K562 (cell line): ENCODE results near the gene SERPINH1. TPM values are rescaled to one million over a fixed set of nuclear protein-coding genes. Genes with fewer than 3 reads are reported as not detected.

Source experiments
- ATAC-seq: fragments of 200-7000 bp; cut with Tn5 transposase; 3 replicates; pipeline ENCODE4 v1.9.1; 2020; ENCODE audit warnings: moderate library complexity
- BruUV-seq: library from RNA; stranded (reverse); fragments of 400-500 nt; replicated peaks from 2 replicates; lab custom pipeline; 2021; lab: Mats Ljungman, UMichigan
- CTCF ChIA-PET: fragments of 300-600 bp; formaldehyde crosslinking; extraction: SDS; loops from one replicate; lab custom pipeline; 2021; ENCODE audit warnings: low intra/inter-chr PET ratio; lab: Yijun Ruan, JAX
- POLR2A ChIA-PET: fragments of 300-600, 350-650 bp; sonication (Branson Sonifier 250); formaldehyde crosslinking; extraction: SDS; loops from one replicate; lab custom pipeline; 2021; ENCODE audit warnings: antibody characterized with exemption, inconsistent platforms; lab: Yijun Ruan, JAX
- DNase-seq, 4 experiments: peaks; one replicate each; pipeline versions ENCODE4 v3.0.0 to v3.0.0-alpha.2; 2011 to 2018; ENCODE audit warnings: low spot score in 3 of 4, mixed read lengths in 3 of 4; ENCODE audit errors: extremely low read depth in 1 of 4
- FAIRE-seq: peaks from 2 replicates; lab custom pipeline; 2011; peaks lifted over from hg19 to GRCh38; lab: Jason Lieb, UNC
- H2AFZ ChIP-seq: 2 replicates; pipeline ENCODE4 v1.6.0; 2011; ENCODE audit warnings: low read depth, low read length, control low read depth, inconsistent platforms
- H3K27ac ChIP-seq: fragments of 200-600 bp; 3 replicates; pipeline ENCODE4 v1.8.0; 2011; ENCODE audit warnings: low read depth, mild to moderate bottlenecking, control low read depth, inconsistent platforms, low read length, moderate library complexity, mixed read lengths; ENCODE audit errors: extremely low read depth
- H3K27me3 ChIP-seq, 2 experiments: fragments of 300-600 bp in 1 of 2; 2 replicates in 1 of 2; 3 replicates in 1 of 2; pipeline versions ENCODE4 v1.6.0 to v1.8.0; 2011; ENCODE audit warnings: inconsistent platforms in 2 of 2, low read length in 2 of 2, mild to moderate bottlenecking in 1 of 2, mixed read lengths in 1 of 2, moderate library complexity in 1 of 2; ENCODE audit not compliant: control insufficient read depth in 2 of 2, insufficient read depth in 2 of 2
- H3K36me3 ChIP-seq: fragments of 300-600 bp; 3 replicates; pipeline ENCODE4 v1.8.0; 2011; ENCODE audit warnings: mild to moderate bottlenecking, low read length, inconsistent platforms; ENCODE audit not compliant: control insufficient read depth, insufficient read depth
- H3K4me1 ChIP-seq, 2 experiments: fragments of 200-600 bp in 1 of 2; replicated peaks in 1 of 2; 2 replicates in 1 of 2; 3 replicates in 1 of 2; pipeline versions ENCODE4 v1.5.1 to v1.8.0; 2011; ENCODE audit warnings: inconsistent platforms in 2 of 2, low read length in 2 of 2, mild to moderate bottlenecking in 1 of 2, mixed read lengths in 1 of 2, moderate library complexity in 1 of 2; ENCODE audit not compliant: control insufficient read depth in 2 of 2, insufficient read depth in 2 of 2
- H3K4me2 ChIP-seq: 2 replicates; pipeline ENCODE4 v1.6.1; 2011; ENCODE audit warnings: low read length, control low read depth, inconsistent platforms, mixed read lengths; ENCODE audit not compliant: insufficient read depth
- H3K4me3 ChIP-seq: fragments of 200-600 bp; sonication (generic), shearing (Covaris generic); 2 replicates; pipeline ENCODE4 v1.5.1; 2016; ENCODE audit warnings: control low read depth, inconsistent platforms
- H3K79me2 ChIP-seq: fragments of 200-600 bp; 3 replicates; pipeline ENCODE4 v1.8.0; 2011; ENCODE audit warnings: low read length, inconsistent platforms; ENCODE audit not compliant: control insufficient read depth, insufficient read depth
- H3K9ac ChIP-seq, 2 experiments: 2 replicates each; pipeline versions ENCODE4 v1.6.0 to v1.6.1; 2011; ENCODE audit warnings: low read depth in 2 of 2, low read length in 2 of 2, control low read depth in 1 of 2, inconsistent platforms in 1 of 2, mild to moderate bottlenecking in 1 of 2, mixed read lengths in 1 of 2; ENCODE audit not compliant: insufficient read depth in 1 of 2
- H3K9me1 ChIP-seq: one replicate; pipeline ENCODE4 v1.6.0; 2011; ENCODE audit warnings: inconsistent platforms, mild to moderate bottlenecking, low read length, moderate library complexity; ENCODE audit not compliant: control insufficient read depth, insufficient read depth
- H3K9me3 ChIP-seq: replicated peaks from 2 replicates; pipeline ENCODE4 v1.5.1; 2011; ENCODE audit warnings: low read depth, low read length, inconsistent platforms; ENCODE audit not compliant: control insufficient read depth, insufficient read depth
- H4K20me1 ChIP-seq: replicated peaks from 2 replicates; pipeline ENCODE4 v1.6.1; 2011; ENCODE audit warnings: low read length, inconsistent platforms, mixed read lengths; ENCODE audit not compliant: control insufficient read depth, insufficient read depth
- COPS2 ChIP-seq: fragments of 450-650 bp; conservative IDR thresholded peaks from 2 replicates; pipeline ENCODE4 v1.6.1; 2016; ENCODE audit warnings: mild to moderate bottlenecking, moderate library complexity
- CXXC5 ChIP-seq: fragments of 250-450 bp; sonication (Bioruptor Pico); IDR thresholded peaks from 2 replicates; pipeline ENCODE4 v1.8.0; 2022; ENCODE audit warnings: inconsistent platforms, mild to moderate bottlenecking, moderate library complexity
- GABPB2 ChIP-seq: fragments of 250-450 bp; sonication (Bioruptor Pico); conservative IDR thresholded peaks from 2 replicates; pipeline ENCODE4 v1.5.1; 2021; ENCODE audit warnings: mild to moderate bottlenecking
- MIER1 ChIP-seq: fragments of 450-650 bp; IDR thresholded peaks from 2 replicates; pipeline ENCODE4 v1.6.1; 2016; ENCODE audit warnings: antibody characterized with exemption, mild to moderate bottlenecking, low read depth
- PKNOX1 ChIP-seq: fragments of 450-650 bp; IDR thresholded peaks from 2 replicates; pipeline ENCODE4 v1.6.1; 2016
- SMC3 ChIP-seq: conservative IDR thresholded peaks from 2 replicates; pipeline ENCODE4 v1.6.1; 2011; ENCODE audit warnings: low read depth, low read length, improper control_type of control experiment; ENCODE audit not compliant: insufficient read depth
- TRIM28 ChIP-seq: fragments of 450-650 bp; IDR thresholded peaks from 2 replicates; pipeline ENCODE4 v1.6.1; 2017
- ZNF121 ChIP-seq: sonication (generic); formaldehyde crosslinking; conservative IDR thresholded peaks from 2 replicates; pipeline ENCODE4 v1.8.0; 2022; ENCODE audit warnings: missing genetic modification reagents
- ZNF324 ChIP-seq: fragments of 250-450 bp; sonication (Bioruptor Pico); IDR thresholded peaks from 2 replicates; pipeline ENCODE4 v1.4.0; 2020; ENCODE audit warnings: mild to moderate bottlenecking
- ZNF584 ChIP-seq: fragments of 200-800 bp; sonication (Bioruptor generic); IDR thresholded peaks from 2 replicates; pipeline ENCODE4 v1.6.1; 2016; ENCODE audit warnings: low read depth, mild to moderate bottlenecking, missing genetic modification characterization, missing compliant biosample characterization
- WGBS: fragments of 100-300 bp; shearing (Covaris generic); methylation state at CpG from one replicate; pipeline ENCODE4 v1.1.6; 2016; ENCODE audit warnings: low coverage, mixed read lengths; ENCODE audit not compliant: insufficient coverage; ENCODE audit errors: missing lambda C conversion rate; 5-methylcytosine and 5-hydroxymethylcytosine counted together
- in situ Hi-C: fragments of 300-500 bp; cut with MboI; formaldehyde crosslinking; loops from 4 replicates; pipeline ENCODE4 v1.15.0; 2018; ENCODE audit warnings: inconsistent platforms, mixed read lengths
- intact Hi-C: fragments of 100-400 bp; cut with micrococcal nuclease; formaldehyde crosslinking; loops from 2 replicates; pipeline ENCODE4 v1.14.2; 2022
- polyA plus RNA-seq, 8 experiments: library from polyadenylated mRNA; depleted of rRNA in 4 of 8; stranded (reverse) in 5 of 8; unstranded in 3 of 8; fragments of >200 nt; fragmentation: Nextera tagmentation in 2 of 8; fragmentation: Illumina TruSeq in 1 of 8; extraction: Ambion mirVana in 2 of 8; extraction: Trizol in 1 of 8; gene quantifications; 2 replicates each; pipeline versions ENCODE4 v1.2.1 to v1.2.3, GENCODE V29; 2011 to 2014; ENCODE audit warnings: inconsistent platforms in 1 of 8, missing spikeins in 1 of 8
- total RNA-seq, 7 experiments: library from RNA; depleted of rRNA in 6 of 7; stranded (reverse); fragments of >200 nt in 6 of 7; fragmentation: Illumina TruSeq in 2 of 7; extraction: Trizol in 2 of 7; gene quantifications; 2 replicates each; pipeline versions ENCODE4 v1.2.1 to v1.2.3, GENCODE V29; 2011 to 2021; ENCODE audit warnings: low replicate concordance in 1 of 7
- TF ChIP-seq, protein P1 (sequence below): fragments of 450-650 bp; IDR thresholded peaks from 2 replicates; pipeline ENCODE4 v1.6.1; 2016; ENCODE audit warnings: borderline replicate concordance

The SERPINH1 gene
- total and polyA plus RNA-seq, 9 of the 15 experiments (the other 6 are each of a cell fraction or from before 2014, with no cell fraction given): 2.8 to 106 (median 67.9) TPM

DNA sequence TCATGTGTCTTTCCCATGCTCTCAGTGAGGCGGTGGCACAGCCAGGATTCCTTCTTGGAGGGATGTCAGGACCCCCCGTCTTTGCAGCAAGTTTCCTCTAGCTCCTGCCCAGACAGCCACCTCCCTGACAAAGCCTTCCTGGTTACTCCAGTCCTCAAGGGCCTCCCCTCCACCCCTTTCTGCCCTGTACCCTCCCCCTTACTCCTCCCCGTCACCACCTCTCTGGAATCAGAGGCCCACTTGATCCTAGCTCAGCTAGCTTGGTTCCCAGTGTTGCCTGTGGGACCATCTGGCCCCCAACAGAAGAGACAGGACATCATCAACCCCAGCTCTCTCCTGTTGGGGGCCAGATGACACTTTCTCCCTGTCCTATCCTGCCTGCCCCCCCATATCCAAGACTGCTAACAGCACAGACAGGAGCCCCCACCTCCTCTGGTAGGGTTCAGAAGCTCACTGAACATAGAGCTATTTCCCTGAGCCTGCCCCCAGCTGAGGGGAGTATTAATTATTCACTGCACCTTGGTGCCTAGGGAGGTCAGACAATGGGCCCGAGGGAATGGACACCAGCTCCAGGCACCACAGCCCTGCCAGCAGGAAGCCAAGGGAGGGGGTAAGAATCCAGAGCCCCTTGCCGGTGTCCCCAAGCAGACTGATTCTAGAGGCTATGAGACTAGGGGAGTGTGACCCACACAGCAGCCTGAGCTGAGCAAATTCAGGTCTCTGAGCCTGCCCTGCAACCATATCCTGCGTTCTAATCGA lies 39.6 kb upstream of the SERPINH1 start:
- no peaks in the 10 kb centered on the region for H3K9me3 ChIP-seq
- in situ Hi-C loops: no loop called here
- peaks cover 16 to 45% of the 10 kb centered on the region in 2 experiments; a peak in 4 of 5 replicates for H3K4me1 ChIP-seq
- no peaks in the 10 kb centered on the region for H3K9me1 ChIP-seq
- H3K27ac ChIP-seq: no peak overlapping the region
- H3K4me2 ChIP-seq: no peak overlapping the region
- ATAC-seq (no peak), DNase-seq (no peak), FAIRE-seq (no peak)
- peaks cover 10% of the 10 kb centered on the region; the same call in 1 of the 3 replicates for H3K79me2 ChIP-seq
- H3K27me3 ChIP-seq: no peaks in the 10 kb centered on the region
- peaks cover 7% of the 10 kb centered on the region; the same call in 1 of the 2 replicates for H4K20me1 ChIP-seq
- ChIA-PET CTCF (no interaction called here), POLR2A (interaction anchor here (0.6 to 1.9 kb wide), 6 partner anchors 12 to 181 kb away, joined by 3 to 7 read pairs (median 3); no protein-coding TSS in a partner anchor)
- no peaks in the 10 kb centered on the region for H3K36me3 ChIP-seq
- peak overlapping the region in 1 of 2 experiments; percentile 47; a peak in 1 of 4 replicates for H3K9ac ChIP-seq
- no peak overlapping the region for H2AFZ ChIP-seq
- no TSS peak for BruUV-seq
- WGBS: 74% methylated on average over 7 of the region's 7 CpGs
- intact Hi-C loops: no loop called here
- H3K4me3 ChIP-seq: no peak overlapping the region
- TF ChIP-seq ZNF324 (CRISPR knock-in tag) (no peak), GABPB2 (CRISPR knock-in tag) (no peak), ZNF584 (CRISPR knock-in tag) (no peak), CXXC5 (CRISPR knock-in tag) (no peak), PKNOX1 (no peak), MIER1 (no peak), TRIM28 (no peak), COPS2 (no peak), SMC3 (no peak), ZNF121 (CRISPR knock-in tag) (no peak)
- TF ChIP-seq, protein P1, sequence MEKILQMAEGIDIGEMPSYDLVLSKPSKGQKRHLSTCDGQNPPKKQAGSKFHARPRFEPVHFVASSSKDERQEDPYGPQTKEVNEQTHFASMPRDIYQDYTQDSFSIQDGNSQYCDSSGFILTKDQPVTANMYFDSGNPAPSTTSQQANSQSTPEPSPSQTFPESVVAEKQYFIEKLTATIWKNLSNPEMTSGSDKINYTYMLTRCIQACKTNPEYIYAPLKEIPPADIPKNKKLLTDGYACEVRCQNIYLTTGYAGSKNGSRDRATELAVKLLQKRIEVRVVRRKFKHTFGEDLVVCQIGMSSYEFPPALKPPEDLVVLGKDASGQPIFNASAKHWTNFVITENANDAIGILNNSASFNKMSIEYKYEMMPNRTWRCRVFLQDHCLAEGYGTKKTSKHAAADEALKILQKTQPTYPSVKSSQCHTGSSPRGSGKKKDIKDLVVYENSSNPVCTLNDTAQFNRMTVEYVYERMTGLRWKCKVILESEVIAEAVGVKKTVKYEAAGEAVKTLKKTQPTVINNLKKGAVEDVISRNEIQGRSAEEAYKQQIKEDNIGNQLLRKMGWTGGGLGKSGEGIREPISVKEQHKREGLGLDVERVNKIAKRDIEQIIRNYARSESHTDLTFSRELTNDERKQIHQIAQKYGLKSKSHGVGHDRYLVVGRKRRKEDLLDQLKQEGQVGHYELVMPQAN: no peak
